GM10266 (cell line): ENCODE data around the gene FBXO17.
"Not testable (repeated sequence)": the region's sequence is repeated elsewhere in the genome, so short reads cannot be mapped to it uniquely, and the experiment has no call there.

Source experiments
- DNase-seq: peaks from one replicate; pipeline ENCODE4 v3.0.0; 2012; ENCODE audit errors: extremely low spot score
- CTCF ChIP-seq: IDR thresholded peaks from 2 replicates; pipeline ENCODE4 v1.5.1; 2012; ENCODE audit warnings: mild to moderate bottlenecking, low read depth; ENCODE audit not compliant: control insufficient read depth, insufficient read depth; ENCODE audit errors: missing control alignments

Gene FBXO17

GRCh38 chr19:38942471-38943181, 32.9 kb downstream of the FBXO17 start:
- DNase-seq = no peak
- no peak for TF ChIP-seq CTCF

DNA sequence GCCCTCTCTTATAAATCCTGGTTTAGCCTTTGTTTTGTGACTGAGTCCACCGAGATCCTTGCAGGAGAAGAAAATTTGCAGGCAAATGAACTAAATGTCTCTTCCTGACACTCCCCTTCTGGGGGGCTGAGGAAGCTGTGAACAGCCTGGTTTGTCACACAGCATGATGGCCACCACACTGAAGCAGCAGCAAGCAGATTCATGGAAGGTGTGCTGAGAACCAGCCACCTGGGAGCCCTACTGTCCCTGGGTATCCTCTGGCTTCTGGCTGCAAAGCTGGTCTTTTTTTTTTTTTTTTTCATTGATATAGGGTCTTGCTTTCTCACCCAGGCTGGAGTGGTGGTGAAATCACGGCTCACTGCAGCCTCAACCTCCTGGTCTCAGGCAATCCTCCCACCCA, 33.6 kb downstream of the FBXO17 start:
- DNase-seq = no peak
- no peak for TF ChIP-seq CTCF

GRCh38 chr19:38941466-38941865, 34.1 kb downstream of the FBXO17 start:
- DNase-seq = not testable (repeated sequence)

- no peak for DNase-seq
- TF ChIP-seq CTCF = no peak
Measured at GRCh38 chr19:38939957-38940356, 35.6 kb downstream of the FBXO17 start.

- TF ChIP-seq CTCF = no peak
- no peak for DNase-seq
Measured at GRCh38 chr19:38933544-38933943, 42.0 kb downstream of the FBXO17 start.

DNA sequence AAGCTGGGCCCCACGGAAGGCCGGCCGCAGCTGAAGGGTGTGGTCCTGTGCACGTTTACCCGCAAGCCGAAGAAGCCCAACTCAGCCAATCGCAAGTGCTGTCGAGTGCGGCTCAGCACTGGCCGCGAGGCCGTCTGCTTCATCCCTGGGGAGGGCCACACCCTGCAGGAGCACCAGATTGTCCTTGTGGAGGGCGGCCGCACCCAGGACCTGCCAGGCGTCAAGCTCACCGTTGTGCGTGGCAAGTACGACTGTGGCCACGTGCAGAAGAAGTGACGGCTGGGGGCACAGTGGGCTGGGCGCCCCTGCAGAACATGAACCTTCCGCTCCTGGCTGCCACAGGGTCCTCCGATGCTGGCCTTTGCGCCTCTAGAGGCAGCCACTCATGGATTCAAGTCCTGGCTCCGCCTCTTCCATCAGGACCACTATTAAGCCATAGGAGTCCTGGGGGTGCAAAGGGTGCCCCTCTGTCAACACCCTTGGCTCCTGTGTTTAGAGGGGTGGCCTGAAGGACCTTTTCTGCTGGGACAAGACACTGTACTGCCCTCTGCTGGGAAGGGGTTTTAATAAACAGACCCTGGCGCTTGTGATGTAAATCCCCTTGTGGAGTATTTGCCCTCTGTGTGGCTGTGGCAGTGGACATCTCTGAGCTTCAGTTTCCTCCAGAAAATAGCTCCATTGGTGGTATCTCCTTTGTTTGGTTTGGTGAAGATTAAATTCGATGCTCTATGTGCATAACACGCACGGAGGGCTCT, 42.9 kb downstream of the FBXO17 start:
- DNase-seq = no peak
- peak; percentile 53 for TF ChIP-seq CTCF

GRCh38 chr19:38931521-38931793, 44.1 kb downstream of the FBXO17 start:
- no peak for TF ChIP-seq CTCF
- no peak for DNase-seq
